Ramos (cell line): ENCODE data around the gene C1orf198.

Experiments used
- in situ Hi-C: fragments of 300-500 bp; cut with MboI; formaldehyde crosslinking; loops from one replicate; pipeline ENCODE4 v1.14.3; 2022; ENCODE audit warnings: low sequenced_read_pairs; ENCODE audit not compliant: unreplicated experiment

Gene C1orf198

DNA sequence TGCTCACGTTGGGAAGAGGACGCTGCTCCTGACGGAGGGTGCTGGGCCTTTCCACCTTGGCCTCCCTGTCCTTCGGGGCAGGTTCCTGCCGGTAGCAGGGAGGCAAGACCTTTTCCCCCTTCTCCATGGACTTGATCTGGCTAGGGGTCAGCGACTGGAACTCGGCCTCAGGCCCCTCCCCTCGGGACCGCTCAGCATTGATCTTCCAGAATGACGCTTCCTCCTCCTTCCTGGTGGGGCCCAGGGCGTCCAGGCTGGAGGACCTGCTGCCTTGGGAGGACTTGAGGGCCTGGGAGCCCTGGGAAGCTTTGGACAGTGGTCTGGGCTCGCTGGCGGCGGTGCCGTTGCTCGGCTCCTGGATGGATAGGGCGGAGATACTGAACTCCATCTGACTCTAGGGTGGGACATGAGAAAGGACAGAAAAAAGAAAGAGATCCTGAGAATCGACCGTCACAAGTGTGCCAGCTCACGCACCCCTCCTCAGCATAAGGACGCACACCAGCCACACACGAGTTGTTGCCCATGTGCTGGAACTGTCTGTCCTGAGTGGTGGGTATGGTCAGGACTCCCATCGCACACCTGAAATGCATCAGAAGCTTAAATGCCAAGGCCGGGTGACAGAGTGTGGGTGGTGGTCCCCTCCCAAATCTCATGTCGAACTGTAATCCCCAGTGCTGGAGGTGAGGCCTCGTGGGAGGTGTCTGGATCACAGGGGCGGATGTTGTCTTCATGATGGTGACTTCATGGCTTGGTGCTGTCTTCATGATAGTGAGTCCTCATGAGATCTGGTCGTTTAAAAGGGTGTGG lies 24.6 kb downstream of the C1orf198 start:
- in situ Hi-C loops, result no loop called here

DNA sequence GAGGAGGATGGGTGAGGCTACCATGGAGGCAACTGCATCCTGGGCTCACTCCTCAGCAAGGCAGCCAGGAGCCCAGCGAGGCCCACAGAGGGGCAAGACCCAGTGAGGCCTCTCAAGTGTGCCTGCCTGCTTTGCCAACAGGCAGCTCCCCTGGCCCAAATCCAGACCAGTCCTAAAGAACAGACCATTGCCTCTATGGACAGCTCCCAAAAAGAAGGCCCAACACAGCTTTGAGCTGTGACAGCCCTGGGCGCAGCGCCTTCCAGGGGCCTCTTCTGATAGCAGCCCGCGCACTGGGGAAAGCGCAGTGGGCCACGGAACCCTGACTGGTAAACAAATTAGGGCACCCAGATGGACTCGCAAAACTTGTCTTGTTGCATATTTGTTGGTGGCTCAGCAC lies 25.5 kb downstream of the C1orf198 start:
- in situ Hi-C loops, result no loop called here

DNA sequence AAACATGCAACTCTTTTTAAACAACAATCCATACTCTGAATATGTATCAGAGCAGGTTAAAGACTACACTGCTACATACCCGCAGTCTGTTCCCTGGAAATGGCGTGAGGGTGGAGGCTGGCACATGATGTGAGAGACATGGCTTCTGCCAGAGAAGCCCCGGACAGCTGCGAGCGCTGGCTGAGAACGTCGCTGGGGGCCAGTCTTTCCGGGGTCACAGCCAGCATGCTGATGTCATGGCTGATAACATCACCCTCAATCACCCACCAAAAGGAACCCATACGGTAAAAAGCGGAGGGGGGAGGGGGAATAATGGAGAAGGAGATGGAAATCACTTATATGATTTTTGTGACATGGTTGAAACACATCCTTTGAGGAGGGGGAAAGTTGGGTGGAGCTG lies 29.1 kb downstream of the C1orf198 start:
- in situ Hi-C loops, result no loop called here

DNA sequence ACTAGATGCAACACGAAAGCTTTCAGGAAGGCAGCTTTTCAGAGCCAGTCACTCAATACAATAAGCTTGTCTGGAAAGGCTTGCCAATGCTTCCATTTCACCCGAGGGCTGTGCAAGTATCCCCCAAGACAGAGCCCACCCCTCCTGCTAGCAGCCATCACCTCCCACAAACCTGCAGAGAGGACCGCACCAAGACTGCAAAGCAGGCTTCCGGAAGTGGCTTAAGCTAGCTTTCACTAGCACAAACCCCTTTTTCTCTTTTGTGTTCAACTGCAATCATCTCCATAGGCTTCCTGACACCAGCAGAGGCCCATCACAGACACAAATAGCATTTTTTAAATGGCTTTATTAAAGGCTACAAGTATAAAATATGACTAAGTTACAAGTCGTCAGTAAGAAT lies 31.5 kb downstream of the C1orf198 start:
- in situ Hi-C loops, result no loop called here

DNA sequence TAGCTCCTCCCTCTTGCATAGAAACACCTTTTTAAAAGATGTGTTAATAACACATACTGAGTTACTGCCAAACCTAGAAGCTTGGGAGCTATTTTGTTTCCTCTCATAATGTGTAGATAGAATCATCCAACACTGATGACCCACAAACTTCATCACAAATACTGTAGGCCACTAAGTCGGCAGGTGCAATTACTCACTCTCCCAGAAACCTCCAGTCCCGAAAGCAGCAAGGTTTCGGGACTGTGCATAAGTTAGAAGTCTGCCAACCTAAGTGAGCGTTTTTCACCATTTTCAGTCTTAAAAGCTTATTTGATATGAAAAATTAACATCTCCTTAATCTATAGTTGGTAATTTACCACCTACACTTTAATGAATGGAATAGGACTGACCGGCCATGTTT lies 32.0 kb downstream of the C1orf198 start:
- in situ Hi-C loops, result no loop called here

DNA sequence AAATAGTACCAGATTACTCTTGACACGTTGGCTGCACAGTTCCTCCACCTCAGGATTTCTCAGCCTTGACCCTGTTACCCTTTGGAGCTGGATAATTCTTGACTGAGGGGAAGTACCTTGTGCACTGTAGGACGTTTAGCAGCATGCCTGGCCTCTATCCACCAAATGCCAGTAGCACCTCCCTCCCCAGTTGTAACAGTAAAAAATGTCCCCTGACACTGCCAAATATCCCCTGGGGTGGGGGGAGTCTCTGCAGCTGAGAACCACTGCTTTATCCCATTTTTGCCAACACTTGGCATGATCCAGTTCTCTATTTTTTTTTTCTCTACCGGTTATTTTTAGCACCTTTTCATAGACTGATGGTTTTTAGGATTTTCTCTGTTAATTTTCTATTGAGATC lies 34.0 kb downstream of the C1orf198 start:
- in situ Hi-C loops, result no loop called here

DNA sequence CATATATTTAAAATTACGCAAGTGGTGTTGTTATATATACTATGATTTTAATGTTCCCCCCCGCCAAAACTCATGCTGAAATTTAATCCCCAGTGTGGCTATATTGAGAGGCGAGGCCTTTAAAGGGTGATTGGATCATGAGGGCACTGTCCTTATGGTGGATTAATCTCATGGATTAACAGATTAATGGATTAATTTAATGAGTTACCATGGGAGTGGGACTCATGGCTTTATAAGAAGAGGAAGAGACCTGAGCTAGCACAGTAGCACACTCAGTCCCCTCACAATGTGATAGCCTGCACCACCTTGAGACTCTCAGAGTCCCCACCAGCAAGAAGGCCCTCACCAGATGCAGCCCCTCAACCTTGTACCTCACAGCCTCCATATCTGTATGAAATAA lies 34.8 kb downstream of the C1orf198 start:
- in situ Hi-C loops, result no loop called here

DNA sequence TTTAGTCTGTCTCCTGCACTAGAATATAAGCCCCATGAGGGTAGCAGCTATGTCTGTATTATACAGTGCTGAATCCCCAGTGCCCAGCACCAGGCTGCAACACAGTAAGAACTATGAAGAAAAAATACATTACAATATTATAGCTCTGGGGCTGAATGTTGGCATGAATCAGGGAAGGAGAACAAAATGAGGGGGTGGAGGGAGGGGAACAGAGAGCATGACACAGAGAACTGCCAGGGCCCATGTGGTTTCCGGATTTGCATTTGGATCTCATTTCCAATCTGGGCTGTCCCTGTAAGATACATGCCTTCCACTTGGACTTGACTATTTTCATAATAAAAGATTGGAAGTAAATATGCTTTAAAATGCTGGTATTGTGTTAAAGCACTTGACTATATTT lies 35.8 kb downstream of the C1orf198 start:
- in situ Hi-C loops, result no loop called here

DNA sequence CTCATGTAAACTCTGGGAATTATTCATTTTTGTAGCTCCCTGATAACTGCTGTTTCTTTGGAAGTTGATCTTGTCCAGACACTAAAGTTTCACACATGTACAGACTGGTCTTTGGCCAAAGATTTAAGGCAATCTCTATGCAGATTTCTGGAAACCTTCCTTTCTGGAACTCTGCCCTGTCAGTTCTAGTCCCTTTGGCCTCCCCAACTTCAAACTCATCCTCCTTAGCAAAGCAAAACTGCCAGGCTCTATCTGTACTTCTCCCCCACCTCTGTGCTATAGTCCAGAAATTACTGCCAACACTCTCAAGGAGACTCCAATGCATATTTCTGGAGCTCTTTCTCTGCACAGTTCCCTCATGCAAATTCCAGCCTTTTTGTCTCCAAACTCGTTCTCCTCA lies 36.5 kb downstream of the C1orf198 start:
- in situ Hi-C loops, result no loop called here

DNA sequence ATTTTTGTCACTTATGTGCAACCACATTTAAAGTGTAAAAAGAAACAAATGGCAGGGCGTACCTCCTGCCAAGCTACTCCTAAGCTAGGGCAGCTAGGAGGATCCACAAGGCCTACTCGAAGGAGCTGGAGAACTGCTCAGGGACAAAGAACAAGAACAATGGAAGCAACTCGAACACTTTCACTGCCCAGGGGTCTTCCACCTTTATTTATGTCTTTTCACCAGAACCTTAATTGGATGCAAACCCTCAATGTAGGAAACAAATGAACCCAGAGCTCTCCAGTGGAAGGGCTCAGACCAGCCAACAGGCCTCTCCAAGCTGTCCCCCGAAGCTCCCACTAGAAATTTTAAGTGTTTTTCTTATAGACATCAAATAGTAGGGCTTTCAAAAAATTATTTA lies 39.9 kb downstream of the C1orf198 start:
- in situ Hi-C loops, result no loop called here

DNA sequence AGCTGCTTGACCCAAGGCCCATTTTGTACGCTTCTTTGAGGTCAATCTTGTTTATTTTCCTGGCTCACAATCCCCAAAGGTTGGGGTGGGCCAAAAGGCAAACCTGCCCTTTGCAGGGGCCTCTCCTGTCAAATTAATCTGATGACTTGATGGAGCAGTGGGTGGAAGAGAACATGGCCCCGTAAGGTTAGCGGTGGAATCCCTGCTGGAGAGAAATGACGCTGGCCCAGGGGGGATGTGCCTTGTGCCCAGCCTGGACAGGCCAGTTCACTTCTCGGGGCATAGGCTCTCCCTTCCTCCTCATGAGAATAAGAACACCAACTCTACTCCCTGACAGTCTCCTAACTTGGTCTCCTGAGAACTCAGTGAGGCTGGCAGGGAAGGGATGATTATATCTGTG lies 40.5 kb downstream of the C1orf198 start:
- in situ Hi-C loops, result no loop called here

DNA sequence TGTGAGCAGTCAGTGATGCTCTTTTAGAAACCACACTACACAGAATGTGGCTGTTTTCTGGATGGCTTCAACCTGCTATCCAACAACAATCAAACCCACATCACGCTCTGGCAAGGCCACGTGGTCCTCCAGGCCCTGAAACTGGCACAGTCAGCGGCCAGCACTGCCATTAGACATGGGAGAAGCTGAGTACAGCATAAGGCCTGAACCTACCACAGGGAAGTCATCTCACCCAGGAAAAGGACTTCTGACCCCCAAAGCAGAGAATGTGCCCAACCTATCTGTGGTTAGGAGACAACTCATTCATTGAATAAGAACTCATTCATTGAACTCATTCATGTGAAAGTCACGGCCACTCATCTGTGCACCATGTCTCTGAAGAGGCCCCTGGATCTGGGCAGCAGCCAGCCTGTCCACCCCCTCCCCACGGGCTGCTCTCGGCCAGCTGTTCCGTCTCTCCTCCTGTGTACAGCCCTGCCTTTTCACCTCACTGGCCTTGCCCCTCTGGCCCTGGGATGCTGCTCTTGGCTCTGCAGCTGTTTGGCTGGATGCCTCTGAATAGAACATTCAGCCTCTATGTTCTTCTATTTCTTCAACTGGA lies 41.1 kb downstream of the C1orf198 start:
- in situ Hi-C loops, result no loop called here

DNA sequence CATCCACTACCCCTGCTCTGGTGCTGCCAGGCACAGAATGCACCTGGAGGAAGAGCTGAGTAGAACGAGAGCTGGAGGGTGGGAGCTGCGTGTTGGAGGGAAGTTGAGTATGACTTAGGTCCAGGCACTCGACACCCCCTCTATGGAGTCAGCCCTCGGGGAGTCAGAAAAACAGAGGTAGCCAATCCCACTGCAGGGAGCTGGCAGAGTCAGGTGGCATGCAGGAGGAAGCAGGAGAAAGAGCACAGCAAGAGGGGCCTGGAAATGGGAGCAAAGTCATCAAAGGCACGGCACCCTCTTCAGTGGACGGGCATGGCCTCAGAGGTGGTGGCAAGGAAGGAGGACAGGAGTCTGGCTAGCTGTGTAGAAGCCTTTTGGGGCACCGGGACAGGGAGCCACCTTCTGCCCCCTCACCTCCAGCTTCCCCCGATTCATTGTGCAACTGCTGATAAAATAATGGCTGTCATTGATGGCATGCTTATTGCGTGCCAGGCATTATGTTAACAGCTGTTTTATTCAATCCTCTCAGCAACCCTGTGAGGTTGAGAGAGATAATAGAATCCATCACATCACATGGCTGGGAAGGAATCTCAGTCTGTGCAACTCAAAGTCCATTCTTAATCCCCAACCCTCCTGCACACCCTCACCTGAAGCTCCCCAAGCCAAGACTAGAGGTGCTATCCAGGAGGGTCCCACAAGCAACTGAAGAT lies 42.0 kb downstream of the C1orf198 start:
- in situ Hi-C loops, result no loop called here

DNA sequence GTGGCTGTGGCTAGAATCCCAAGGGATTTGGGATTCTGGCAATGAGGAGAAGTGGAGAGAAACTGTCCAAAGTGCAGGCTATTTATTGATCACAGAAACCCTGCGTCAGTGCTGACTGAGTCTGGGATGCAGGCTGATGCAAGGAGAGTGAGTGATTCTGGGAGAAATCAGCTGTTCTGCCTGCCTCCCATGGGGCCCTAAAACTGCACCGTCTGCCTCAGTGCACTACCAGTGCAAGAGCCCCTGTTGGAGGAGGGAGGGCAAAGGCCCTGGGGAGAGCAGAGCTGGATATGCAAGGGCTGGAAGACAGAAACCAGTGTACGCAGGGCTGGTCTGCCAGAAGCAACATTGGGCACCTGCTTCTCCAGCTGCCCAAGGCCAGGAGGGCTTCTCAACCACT lies 42.6 kb downstream of the C1orf198 start:
- in situ Hi-C loops, result no loop called here

DNA sequence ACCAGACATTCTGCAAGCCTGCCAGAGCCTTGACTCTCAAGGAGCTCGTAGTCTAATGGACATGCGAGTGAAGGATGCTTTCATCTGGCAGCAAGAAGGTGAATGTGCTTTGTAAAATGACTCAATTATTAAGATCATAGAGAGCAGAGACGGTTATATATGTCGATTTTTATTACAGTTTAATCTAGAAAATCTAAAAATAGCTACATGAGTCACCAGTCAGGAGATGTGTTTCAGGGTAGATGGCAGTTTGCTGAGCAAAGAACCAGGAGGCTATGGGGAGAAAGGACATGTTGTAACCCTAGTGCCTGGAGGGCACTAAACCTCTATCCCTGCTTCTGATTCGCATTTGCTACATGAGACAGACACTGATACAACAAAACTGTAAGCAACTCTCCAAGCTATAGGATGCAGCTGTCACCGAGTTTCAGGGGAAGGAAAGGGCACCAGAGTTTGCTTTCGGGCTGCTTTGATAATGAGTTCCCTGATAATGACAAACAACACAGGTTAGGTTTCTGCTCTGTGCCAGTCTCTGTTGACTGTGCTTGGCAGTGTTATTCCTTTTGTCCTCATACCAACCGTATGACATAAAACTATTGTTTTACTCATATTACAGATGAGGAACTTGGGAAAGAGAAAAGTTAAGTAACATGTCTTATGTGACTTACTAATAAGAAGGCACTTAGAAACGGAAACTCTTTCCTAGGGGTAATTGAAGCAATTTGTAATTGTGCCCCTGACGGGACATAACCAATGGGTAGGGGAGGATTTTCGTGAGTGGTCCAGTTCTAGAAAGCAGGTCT lies 43.2 kb downstream of the C1orf198 start:
- in situ Hi-C loops, result no loop called here

DNA sequence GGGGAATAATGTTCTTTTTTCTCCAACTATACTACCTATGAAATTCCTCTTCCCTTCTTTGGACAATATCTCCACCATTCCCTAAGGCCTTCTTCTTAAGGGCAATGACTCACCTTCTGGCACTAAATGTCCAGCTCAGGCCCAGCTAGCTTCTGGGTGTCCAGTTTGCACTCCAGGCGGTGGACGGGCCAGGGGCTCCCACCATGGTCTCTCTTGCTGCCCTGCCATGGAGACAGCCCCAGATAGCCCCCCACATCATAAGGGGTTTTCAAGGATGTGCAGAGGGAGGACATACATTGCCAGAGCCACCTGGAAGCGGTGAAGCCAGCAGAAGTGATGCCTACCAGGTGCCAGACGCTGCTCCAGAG lies 43.8 kb downstream of the C1orf198 start:
- in situ Hi-C loops, result no loop called here

DNA sequence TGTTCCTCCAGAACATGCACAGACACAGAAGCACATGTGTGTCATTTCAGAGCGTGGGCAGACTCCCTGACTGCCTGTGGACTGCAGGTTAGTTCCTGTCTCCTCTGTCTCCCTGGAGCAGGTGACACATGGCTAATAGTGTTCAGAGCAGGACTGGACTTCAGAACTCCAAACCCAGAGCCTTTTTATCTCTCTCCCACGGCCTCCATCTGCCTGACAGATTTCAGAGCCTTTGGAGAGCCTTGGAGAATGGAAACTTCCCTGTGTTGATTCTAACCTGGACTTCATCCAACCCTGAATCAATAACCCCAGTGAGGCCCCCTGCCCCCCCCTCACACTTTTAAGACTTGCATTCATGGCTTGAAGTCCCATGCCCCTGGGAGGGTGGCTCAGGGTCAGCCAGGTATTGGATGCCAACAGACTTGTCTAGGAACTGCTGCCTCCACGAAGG lies 44.4 kb downstream of the C1orf198 start:
- in situ Hi-C loops, result no loop called here

DNA sequence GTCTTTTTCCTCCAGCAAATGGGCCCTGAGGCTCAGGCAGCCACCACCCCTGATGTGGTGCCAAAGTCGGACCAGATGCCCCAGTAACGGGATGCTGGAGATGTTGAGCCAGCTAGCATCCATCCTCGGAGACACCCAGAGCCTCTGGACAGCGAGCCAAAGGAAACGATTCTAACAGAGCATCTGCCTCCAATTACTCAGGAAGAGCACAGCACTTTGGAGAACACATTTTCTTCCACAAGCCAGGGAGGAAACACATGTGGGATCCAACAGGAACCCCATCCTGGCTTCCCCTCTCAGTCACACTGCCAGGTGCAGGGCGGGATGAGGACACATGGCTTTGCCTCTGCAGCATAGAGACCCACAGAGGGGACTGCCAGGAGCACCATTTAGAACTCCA lies 44.9 kb downstream of the C1orf198 start:
- in situ Hi-C loops, result no loop called here

DNA sequence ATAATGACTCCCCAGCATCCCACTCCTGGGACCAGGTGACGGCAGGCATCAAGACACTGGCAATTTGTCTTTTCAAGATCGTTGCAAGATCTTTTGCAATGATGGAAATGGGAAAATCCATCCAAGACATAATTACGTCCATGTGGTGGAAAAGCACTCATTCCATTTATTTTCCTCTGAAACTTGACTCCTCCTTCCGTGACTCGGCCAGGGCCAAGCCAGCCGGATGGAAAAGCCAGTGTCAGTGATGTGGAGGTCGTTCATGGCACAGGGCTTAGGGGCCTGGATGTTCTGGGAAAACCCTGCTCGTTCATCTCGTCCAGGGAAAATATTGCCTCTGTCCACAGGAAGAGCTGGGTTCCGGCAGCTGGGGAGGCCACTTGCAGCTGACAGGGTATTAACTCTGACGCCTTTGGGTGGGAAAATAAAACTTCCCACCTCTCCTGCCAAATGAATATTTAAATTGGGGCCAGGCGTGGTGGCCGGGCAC lies 46.2 kb downstream of the C1orf198 start:
- in situ Hi-C loops, result no loop called here

DNA sequence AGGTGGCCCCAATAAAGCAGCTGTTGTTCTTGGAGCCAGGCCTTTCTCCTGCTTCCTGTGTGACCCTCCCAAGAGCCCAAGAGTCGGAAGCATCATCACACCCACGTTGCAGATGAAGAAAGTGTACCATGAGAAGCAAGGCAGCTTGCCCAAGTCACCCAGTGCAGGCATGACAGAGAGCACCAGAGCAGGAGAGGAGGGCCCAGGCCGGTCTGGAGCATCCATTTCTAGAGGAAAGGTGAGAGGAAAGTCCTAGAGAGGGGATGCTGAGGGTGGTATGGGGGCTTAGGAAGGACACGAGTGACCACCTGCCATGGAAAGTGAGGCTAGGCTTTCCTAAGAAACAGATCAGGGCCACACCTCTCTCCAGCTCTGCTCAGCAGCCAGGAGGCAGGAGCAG lies 47.0 kb downstream of the C1orf198 start:
- in situ Hi-C loops, result no loop called here

DNA sequence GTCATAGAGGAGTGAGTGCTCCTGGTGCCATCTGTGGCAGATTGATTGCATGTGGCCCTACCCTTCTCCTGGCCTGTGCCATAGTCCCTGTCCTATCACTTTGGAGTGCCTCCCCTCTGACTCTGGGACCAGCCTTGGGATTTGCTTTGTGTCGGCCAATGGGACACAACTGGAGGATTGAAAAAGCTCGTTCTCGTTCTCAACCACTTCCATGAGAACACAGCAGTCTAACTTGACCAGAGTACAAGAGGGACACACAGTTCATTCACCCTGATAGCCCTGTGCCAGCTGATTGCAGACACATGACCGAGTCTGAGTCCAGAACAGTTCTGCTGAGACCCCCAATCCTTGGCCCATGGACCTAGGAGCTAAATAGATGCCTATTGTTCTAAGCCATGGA lies 47.8 kb downstream of the C1orf198 start:
- in situ Hi-C loops, result no loop called here
